Raji (cell line): Measurements from ENCODE around the gene UBAP2L.

ENCODE experiments used
- POLR2A ChIP-seq: IDR thresholded peaks from 2 replicates; pipeline ENCODE4 v1.6.1; 2011; ENCODE audit warnings: low read depth, low read length, control low read depth; ENCODE audit not compliant: insufficient read depth

UBAP2L gene

GRCh38 chr1:154272217-154272998 is 51.7 kb downstream of the UBAP2L start, which contains the start of gene HAX1:
TSS of gene HAX1 (plus strand) at chr1:154272629. CDS start at chr1:154272724, 95 bp downstream.
- TF ChIP-seq POLR2A = peak; percentile 84

- TF ChIP-seq POLR2A = no peak
These were observed 52.3 kb downstream of the UBAP2L start for GRCh38 chr1:154272999-154273563.

GRCh38 chr1:154276797-154277196 is 56.0 kb downstream of the UBAP2L start:
- no peak for TF ChIP-seq POLR2A

GRCh38 chr1:154288661-154289060 is 67.9 kb downstream of the UBAP2L start:
- no peak for TF ChIP-seq POLR2A

GRCh38 chr1:154290921-154291320 is 70.2 kb downstream of the UBAP2L start:
- no peak for TF ChIP-seq POLR2A

- no peak for TF ChIP-seq POLR2A
These were observed 74.9 kb downstream of the UBAP2L start for GRCh38 chr1:154295408-154296235.

GRCh38 chr1:154301582-154301981 is 80.8 kb downstream of the UBAP2L start:
- TF ChIP-seq POLR2A = no peak

- no peak for TF ChIP-seq POLR2A
These were observed 84.0 kb downstream of the UBAP2L start for GRCh38 chr1:154304664-154305337.

GRCh38 chr1:154306151-154306550 is 85.4 kb downstream of the UBAP2L start:
- TF ChIP-seq POLR2A = no peak

- TF ChIP-seq POLR2A = no peak
These were observed 92.3 kb downstream of the UBAP2L start for GRCh38 chr1:154313066-154313356.

GRCh38 chr1:154316704-154317103 is 95.9 kb downstream of the UBAP2L start:
- TF ChIP-seq POLR2A = no peak

- TF ChIP-seq POLR2A = no peak
These were observed 97.6 kb downstream of the UBAP2L start for GRCh38 chr1:154318386-154318785.
